HG02885 (cell line): ENCODE measurements around the gene ZFPM1.

Source experiments
- ATAC-seq: cut with Tn5 transposase; IDR thresholded peaks from one replicate; pipeline ENCODE4 v1.9.1; 2021; ENCODE audit warnings: mild to moderate bottlenecking; ENCODE audit not compliant: unreplicated experiment, poor library complexity

ZFPM1 gene

DNA sequence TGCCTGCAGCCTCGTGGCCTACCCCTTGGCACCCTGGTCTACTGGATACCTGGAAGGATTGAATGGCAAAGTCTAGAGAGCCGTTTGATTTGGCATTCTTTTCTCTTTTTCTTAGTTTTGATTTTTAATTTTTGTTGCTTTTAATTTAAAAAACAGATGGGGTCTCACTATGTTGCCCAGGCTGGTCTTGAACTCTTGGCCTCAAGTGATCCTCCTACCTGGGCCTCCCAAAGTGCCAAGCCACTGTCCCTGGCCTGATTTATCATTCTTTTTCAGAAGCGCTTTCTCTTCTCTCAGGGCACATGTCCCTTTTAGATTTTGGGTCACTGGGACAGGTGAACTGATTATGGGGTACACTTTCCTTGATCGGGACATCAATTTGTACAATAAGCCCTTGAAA lies 128.0 kb downstream of the ZFPM1 start:
- no peak for ATAC-seq

- ATAC-seq, result no peak
These were observed 130.0 kb downstream of the ZFPM1 start for GRCh38 chr16:88582912-88583575.

DNA sequence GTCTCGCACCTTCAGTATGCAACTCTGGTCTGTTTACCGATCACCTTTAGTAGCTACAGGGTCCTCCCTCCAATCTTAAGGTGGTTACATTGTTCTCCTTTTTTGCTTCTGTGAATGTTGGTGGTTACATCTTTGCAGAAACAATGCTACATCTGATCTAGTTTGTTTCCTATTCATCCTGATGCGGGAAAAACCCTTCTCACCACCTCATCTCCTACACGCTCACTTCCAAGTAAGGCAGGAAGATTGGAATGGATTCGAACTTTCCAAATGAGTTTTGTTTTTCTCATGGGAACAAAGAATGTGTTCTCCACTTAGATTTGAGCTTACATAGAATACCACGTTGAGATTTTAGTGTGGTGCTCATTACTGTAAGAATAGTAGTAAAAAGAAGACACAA lies 131.6 kb downstream of the ZFPM1 start:
- no peak for ATAC-seq

GRCh38 chr16:88585269-88585668 lies 132.2 kb downstream of the ZFPM1 start:
- ATAC-seq, result no peak

DNA sequence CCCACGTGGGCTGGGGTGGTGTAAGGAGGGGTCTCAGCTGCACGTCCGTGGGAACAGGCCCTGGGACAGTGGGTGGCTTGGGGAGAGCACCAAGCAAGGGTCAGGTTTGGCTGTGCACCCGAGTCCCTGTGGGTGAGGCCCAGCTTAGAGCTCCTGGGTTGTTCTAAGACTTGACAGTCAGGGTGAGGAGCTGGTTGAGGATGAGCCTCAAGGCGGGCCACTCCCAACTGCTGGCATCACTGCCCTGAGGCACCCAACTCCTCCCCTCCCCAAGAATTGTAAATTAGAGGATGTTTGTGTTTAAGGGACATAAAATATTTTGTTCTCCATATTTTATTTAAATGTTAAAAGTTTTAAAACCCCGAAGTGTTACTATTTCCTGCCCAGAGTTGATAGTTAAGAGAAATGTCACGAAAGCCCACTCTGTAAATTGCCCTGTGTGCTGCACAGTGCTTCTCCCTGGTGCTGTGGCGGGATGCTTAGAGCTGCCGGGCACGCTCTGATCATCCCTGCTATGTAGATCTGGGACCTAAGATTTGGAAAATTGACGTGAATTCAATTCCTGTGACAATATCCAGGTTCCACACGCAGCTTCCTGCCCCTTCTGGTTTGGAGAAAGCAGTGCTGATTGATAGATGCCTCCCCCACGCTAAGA lies 133.0 kb downstream of the ZFPM1 start:
- ATAC-seq, result no peak
